HG03460 (cell line): ENCODE measurements around the gene RPS6KB2.
"Not testable (repeated sequence)": the region's sequence is repeated elsewhere in the genome, so short reads cannot be mapped to it uniquely, and the experiment has no call there.

Source experiments
- ATAC-seq: cut with Tn5 transposase; IDR thresholded peaks from one replicate; pipeline ENCODE4 v1.9.1; 2021; ENCODE audit not compliant: unreplicated experiment

The RPS6KB2 gene

GRCh38 chr11:67465189-67465510 lies 36.9 kb downstream of the RPS6KB2 start:
- ATAC-seq: no peak

GRCh38 chr11:67465530-67465929 lies 37.2 kb downstream of the RPS6KB2 start:
- not testable (repeated sequence) for ATAC-seq

- no peak for ATAC-seq
These were observed 38.1 kb downstream of the RPS6KB2 start for GRCh38 chr11:67466367-67466766.

GRCh38 chr11:67466962-67467771 lies 38.9 kb downstream of the RPS6KB2 start:
- ATAC-seq: no peak

- ATAC-seq: no peak
These were observed 39.8 kb downstream of the RPS6KB2 start for GRCh38 chr11:67468056-67468455.

- ATAC-seq: no peak
These were observed 40.1 kb downstream of the RPS6KB2 start for GRCh38 chr11:67468456-67468758.

- ATAC-seq: peak; percentile 64
These were observed 40.6 kb downstream of the RPS6KB2 start, which contains the start of gene TMEM134 for GRCh38 chr11:67468759-67469507. Gene TMEM134 (minus strand): TSS chr11:67469251. CDS start chr11:67469192, 59 bp downstream.

GRCh38 chr11:67469508-67469811 lies 41.2 kb downstream of the RPS6KB2 start:
- no peak for ATAC-seq

GRCh38 chr11:67470337-67471002 lies 42.2 kb downstream of the RPS6KB2 start:
- ATAC-seq: no peak

- no peak for ATAC-seq
These were observed 44.6 kb downstream of the RPS6KB2 start for GRCh38 chr11:67472882-67473281.

GRCh38 chr11:67476692-67477091 lies 48.4 kb downstream of the RPS6KB2 start:
- ATAC-seq: not testable (repeated sequence)

GRCh38 chr11:67477344-67478050 lies 49.2 kb downstream of the RPS6KB2 start:
- not testable (repeated sequence) for ATAC-seq

- no peak for ATAC-seq
These were observed 54.1 kb downstream of the RPS6KB2 start for GRCh38 chr11:67482275-67482826.

GRCh38 chr11:67482827-67483798 lies 54.8 kb downstream of the RPS6KB2 start, which contains the start of gene AIP:
Gene AIP (plus strand): TSS chr11:67483026. CDS start chr11:67483159, 133 bp downstream.
- peak; percentile 70 for ATAC-seq

- ATAC-seq: no peak
These were observed 55.8 kb downstream of the RPS6KB2 start for GRCh38 chr11:67483831-67484665.

GRCh38 chr11:67484847-67485311 lies 56.6 kb downstream of the RPS6KB2 start:
- no peak for ATAC-seq
